Kidney glomerular epithelial cell (primary cell): ENCODE data around the gene FAM180B.

Experiments
- DNase-seq: peaks from one replicate; lab custom pipeline; 2025; lab: John Stamatoyannopoulos, UW

Gene FAM180B

GRCh38 chr11:47569646-47570045 lies 16.8 kb upstream of the FAM180B start:
- DNase-seq: no peak

- DNase-seq: no peak
Measured at GRCh38 chr11:47570651-47571356, 15.7 kb upstream of the FAM180B start.

- DNase-seq: no peak
Measured at GRCh38 chr11:47571357-47571729, 15.1 kb upstream of the FAM180B start.

GRCh38 chr11:47571895-47572294 lies 14.6 kb upstream of the FAM180B start:
- no peak for DNase-seq

GRCh38 chr11:47572715-47573255 lies 13.7 kb upstream of the FAM180B start:
- no peak for DNase-seq

GRCh38 chr11:47573321-47573720 lies 13.2 kb upstream of the FAM180B start:
- no peak for DNase-seq

- DNase-seq: no peak
Measured at GRCh38 chr11:47577460-47578041, 8.9 kb upstream of the FAM180B start.

- peak; percentile 85 for DNase-seq
Measured at GRCh38 chr11:47578524-47579494, 7.7 kb upstream of the FAM180B start, which contains the start of the genes KBTBD4 and NDUFS3. KBTBD4 (minus strand) TSS chr11:47578970; CDS start chr11:47578951, 19 bp downstream. NDUFS3 (plus strand) TSS chr11:47579074; CDS start chr11:47579092, 18 bp downstream.

GRCh38 chr11:47583844-47584243 lies 2.6 kb upstream of the FAM180B start:
- no peak for DNase-seq

GRCh38 chr11:47587039-47587716 lies 700 bp downstream of the FAM180B start:
- no peak for DNase-seq

- no peak for DNase-seq
Measured at GRCh38 chr11:47587723-47588326, 1.3 kb downstream of the FAM180B start.

- no peak for DNase-seq
Measured at GRCh38 chr11:47589118-47589517, 2.6 kb downstream of the FAM180B start.

- DNase-seq: no peak
Measured at GRCh38 chr11:47589584-47589976, 3.1 kb downstream of the FAM180B start.

- no peak for DNase-seq
Measured at GRCh38 chr11:47589977-47590861, 3.7 kb downstream of the FAM180B start.

GRCh38 chr11:47591764-47592163 lies 5.3 kb downstream of the FAM180B start:
- no peak for DNase-seq

- no peak for DNase-seq
Measured at GRCh38 chr11:47592251-47592650, 5.8 kb downstream of the FAM180B start.

- no peak for DNase-seq
Measured at GRCh38 chr11:47592970-47593369, 6.5 kb downstream of the FAM180B start.

- no peak for DNase-seq
Measured at GRCh38 chr11:47593492-47593933, 7.0 kb downstream of the FAM180B start.

GRCh38 chr11:47593934-47594855 lies 7.7 kb downstream of the FAM180B start, which contains the start of gene C1QTNF4:
C1QTNF4 (minus strand) TSS chr11:47594411; CDS start chr11:47590810, 3,601 bp downstream.
- no peak for DNase-seq
